GM15510 (cell line): Measurements from ENCODE around the gene GPR84.

Source experiments
- POLR2A ChIP-seq: IDR thresholded peaks from 3 replicates; pipeline ENCODE4 v1.6.1; 2011; ENCODE audit warnings: borderline replicate concordance; ENCODE audit not compliant: insufficient read length; ENCODE audit errors: extremely low read depth

GPR84 gene

DNA sequence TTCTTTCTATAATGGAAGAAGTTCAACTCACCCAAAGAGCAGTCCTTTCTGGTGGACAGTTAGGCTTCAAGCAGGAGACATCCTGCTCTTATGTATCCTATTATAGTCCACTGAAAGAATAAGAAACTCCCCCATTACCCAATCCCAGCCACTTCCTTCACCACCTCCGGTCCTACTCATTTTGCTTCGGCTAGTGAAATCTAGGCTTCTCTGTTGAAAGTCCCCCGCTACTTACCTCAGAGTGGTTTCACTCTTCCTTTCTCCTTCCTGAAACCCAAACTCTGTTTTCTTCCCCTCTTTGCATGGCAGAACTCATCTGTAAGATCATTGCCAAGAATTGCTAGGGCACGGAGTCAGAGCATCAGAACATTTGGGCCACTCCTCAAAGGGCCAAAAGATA is at the start of gene GPR84:
Gene GPR84 (minus strand): TSS at position 74 of the 400 bp plus-strand sequence. CDS start 635 bp downstream, outside the sequence.
- no peak for TF ChIP-seq POLR2A

DNA sequence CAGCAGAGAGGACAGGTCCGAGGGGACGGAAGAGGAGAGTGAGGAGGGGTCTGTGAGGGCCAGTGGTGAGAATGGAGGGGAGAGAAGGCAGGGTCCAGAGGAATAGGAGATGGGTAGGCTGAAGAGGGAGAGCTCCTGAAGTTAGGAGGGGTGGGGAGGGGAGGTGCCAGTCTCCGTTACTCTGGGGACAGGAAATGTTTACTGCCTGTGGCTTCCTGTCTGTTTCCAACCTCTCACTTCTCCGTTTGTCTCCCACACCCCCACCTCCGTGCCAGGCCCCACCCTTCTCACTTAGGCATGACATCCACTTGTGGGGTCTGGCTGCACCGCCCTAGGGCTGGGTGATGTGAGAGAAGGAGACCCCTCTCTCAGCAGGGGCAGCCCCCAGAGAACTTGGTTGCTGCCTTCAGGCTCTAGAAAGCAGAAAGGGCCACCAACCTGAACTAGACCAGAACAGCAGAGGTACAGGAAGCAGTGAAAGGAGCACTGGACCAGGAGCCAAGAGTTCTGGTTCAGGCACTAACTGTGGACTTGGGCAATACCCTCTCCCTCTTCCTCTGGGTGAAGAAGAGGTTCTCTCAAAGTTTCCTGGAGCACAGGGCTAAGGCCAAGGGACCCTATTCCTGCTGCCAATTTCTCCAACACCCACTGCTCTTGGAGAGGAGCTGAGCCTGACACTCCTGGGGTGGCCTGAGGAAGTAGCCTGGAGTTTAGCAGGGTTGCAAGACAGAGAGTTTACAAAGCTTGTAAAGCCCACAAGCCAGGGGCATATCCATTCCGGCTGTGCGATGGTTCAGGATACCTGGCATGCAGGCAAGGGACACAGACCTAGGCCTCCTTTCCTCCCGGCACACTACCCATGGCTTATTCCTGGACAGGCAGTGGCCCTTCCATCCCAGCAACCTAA is 49.3 kb upstream of the GPR84 start:
- TF ChIP-seq POLR2A = no peak

DNA sequence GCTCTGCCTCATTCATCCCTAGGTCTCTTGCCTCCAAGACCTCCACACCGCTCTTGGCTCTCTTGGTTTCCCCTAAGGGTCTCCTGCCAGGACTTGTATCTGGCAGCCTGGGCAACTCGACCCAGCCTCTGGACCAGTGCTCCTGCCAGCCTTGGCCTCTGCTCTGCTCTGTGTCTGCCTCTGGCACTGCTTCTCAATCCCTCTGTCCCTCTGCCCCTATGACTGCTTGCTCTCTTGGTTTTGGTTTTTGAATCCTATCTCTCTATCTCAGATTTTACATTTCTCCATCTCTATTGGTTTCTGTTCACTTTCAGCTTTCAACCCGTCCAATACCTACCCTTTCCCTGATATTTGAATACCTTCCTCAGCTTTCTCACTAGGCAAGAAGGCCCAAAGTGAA is 48.5 kb upstream of the GPR84 start:
- no peak for TF ChIP-seq POLR2A

DNA sequence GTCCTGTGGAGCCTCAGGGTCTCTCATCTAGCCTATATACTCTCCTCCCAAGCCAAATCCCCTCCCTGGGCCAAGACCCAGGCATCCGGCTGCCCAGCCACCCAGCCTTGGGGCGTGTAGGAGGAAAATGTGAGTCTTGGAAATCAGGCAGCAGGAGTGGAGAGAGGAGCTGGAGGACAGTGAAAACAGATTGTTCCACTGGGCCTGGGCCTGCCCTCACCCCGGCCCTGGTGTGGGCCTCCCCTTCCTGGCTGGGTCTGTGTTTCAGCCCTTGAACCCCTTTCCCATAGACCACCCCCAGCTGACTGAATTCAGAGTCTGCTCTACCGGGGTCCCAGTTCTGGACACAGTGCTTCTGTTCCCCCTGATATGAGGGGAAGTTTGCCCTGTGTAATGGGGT is 48.1 kb upstream of the GPR84 start:
- TF ChIP-seq POLR2A = no peak

DNA sequence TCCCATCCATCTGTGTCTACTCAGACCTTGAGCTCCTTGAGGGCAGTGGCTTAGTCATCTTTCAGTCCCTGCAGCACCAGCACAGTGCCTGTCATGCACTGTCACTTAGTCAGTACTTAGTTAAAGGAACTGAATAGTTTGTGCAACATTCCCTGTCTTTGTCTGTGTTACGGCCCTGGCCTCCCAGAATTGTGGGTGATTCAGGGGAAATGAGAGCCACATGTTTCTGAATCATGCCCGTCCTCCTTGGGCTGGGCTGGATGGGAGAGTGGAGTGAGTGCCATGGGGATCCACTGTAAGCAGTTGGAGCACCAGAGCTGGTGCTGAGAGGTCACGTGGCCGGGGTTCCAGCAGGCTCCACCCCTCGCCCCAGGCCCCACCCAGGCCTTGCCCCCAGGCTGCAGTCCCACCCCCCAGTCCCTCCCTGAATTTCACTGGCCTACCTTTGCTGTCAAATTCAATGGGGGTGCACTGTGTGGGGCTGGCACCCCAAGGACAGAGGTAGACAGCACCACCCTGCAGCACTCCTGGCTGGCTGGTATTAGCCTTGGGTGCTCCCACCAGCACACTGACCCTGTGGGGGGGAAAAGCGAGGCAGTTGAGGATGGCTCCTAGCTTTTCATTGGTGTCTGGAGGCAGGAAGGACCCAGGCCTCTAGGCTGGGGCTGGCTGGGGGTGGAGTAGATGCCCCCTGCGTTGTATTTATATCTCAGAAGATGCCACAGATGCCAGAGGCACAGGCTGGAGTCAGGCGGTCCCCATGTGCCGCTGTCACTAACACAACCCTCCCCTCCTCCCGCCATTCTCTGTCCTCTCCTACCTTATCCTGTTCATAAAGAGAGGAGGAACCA is 47.3 kb upstream of the GPR84 start:
- TF ChIP-seq POLR2A = no peak

DNA sequence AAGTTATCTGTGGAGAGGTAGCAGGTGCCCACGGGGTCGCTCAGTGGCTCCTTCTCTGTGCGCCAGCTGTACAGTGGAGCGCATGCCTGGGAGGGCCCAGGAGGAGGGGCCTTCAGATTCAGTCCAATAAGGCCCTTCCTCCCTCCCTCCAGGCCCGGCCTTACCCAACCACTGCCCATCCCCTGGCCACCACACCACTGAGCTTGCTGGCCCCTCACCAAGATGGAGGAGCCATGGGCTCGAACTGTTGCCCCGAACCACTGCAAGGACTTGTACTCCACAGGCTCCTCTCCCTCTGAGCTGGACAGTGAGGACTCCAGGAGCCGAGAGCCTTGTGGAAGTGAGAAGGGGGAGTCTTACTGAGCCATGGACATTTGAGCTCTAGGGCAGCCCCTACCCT is 45.0 kb upstream of the GPR84 start:
- TF ChIP-seq POLR2A = no peak

DNA sequence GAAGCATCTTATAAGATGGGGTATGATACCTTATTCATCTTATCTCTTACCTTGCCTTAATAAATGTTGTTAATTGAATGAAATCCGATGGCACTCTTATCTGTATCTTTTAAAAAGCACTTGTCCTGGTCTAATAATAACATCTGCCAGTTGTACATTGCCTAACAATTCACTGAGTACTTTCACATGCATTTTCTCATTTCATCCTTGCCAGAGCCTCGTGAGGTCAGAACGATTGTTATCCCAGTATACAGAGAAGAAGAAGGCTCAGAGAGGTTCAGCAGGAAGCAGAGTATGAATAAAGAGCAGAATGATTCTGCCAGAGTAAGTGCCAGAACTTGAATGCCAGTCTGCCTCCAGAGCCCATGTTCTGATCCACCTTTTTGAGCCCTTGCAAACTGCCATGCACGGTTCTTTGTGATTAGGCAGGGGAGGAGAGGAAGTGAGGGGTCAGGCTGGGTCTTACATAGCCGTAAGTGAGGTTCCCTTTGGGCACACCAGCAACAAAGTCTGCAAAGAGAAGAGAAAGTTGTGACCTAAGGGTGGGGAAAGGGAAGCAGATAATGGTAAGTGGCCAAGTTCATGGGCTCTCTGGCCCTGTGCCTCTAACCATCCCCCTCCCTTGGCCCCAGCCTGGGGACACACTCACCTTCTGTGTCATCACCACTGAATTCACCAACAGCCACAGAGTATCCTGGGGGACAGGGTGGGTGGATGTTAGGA is 43.1 kb upstream of the GPR84 start:
- TF ChIP-seq POLR2A = no peak

DNA sequence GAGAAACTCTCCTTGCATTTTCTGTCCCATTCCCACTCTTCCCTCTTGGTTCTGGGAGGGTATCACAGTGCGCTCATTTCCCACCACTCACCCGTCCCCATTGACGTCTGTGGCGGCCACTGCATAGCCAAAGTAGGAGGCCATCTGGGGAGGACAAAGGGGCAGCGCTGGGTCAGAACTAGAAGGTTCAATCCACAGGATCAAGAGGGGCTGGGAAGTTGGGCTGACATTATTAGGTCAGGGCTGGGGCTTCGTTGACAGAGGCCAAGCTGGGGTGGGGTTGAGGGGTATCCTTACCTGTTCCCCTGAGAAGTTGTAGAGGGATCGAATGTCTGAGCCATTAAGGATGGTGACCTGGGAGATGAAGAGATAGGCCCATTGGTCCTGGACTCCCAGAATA is 41.3 kb upstream of the GPR84 start:
- no peak for TF ChIP-seq POLR2A

DNA sequence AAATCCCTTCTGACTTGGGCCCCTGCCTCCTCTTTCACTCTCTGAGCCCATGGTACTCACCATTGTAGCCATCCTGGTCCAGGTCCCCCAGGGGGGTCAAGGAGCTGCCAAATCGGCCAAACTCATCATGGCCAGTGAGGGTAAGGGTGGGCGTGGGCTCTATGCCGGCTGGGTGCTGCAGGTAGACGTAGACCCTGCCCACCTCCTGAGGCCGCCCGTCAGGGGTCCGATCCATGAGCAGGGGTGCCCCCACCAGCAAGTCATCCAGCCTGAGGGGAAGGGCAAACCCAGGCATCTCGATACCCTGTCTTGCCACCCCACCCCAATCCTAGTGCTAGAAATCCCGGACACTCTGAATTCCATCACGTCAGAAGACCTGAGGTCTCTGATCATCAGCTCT is 40.8 kb upstream of the GPR84 start:
- TF ChIP-seq POLR2A = no peak

DNA sequence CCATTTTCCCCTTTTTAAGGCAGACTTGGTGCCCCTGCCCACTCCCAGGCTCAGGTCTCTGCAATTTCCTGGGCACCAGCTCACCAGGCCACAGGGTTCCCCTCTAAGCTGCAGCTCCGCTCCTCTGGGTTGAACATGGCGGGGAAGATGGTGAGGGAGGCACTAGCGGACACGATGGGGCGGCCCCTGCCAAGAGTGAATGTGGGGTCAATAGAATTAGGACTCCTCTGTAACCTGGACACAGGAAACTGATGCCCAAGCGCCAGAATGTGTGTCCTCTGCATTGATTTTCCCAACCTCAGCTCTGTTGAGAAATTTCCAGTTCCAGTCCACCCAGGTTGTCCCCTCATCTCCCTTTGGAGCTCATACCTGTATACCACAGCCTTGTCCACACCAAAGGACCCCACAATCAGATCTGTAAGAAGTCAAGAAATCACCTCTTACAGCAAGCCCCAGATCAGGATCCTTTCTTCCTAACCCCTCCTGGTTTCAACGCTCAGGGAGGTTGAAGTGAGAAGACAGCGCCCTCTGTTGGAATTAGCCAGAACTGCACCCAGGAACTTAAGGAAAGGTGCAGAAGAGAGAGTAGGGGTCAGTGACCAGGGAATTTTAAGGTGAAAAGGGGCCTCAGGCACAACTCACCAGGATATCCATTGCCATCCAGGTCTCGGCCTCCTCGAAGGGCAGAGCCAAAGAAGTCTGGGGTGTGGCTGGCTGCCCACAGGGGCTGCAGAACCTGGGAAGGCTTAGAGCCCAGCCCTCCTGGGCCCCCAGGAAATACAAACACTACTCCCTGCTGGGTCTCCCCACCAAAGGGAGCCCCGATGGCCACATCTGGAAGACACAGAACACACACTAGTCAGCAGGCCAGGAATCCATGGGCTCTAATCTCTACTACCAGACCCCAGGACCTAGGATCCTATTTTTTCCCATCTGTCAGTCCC is 40.0 kb upstream of the GPR84 start:
- no peak for TF ChIP-seq POLR2A

DNA sequence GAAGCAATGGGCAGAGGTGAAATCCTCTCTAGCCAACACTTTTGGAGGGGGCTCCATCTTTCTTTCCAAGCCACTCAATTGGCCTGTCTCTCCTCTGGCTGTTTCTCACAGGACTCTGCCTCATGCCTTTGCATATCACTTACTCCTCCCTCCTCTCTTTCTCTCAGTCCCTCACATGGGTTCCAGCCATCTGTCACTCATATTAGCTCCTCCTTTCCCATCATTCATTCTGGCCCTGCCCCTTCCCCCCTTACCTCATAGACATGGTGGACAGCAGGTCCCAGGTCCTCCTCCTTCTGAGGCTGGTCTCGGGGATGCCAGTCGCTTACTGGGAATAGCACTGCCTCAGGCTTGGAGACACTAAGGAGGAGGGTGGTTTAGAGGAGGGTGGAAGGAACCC is 36.8 kb upstream of the GPR84 start:
- no peak for TF ChIP-seq POLR2A

DNA sequence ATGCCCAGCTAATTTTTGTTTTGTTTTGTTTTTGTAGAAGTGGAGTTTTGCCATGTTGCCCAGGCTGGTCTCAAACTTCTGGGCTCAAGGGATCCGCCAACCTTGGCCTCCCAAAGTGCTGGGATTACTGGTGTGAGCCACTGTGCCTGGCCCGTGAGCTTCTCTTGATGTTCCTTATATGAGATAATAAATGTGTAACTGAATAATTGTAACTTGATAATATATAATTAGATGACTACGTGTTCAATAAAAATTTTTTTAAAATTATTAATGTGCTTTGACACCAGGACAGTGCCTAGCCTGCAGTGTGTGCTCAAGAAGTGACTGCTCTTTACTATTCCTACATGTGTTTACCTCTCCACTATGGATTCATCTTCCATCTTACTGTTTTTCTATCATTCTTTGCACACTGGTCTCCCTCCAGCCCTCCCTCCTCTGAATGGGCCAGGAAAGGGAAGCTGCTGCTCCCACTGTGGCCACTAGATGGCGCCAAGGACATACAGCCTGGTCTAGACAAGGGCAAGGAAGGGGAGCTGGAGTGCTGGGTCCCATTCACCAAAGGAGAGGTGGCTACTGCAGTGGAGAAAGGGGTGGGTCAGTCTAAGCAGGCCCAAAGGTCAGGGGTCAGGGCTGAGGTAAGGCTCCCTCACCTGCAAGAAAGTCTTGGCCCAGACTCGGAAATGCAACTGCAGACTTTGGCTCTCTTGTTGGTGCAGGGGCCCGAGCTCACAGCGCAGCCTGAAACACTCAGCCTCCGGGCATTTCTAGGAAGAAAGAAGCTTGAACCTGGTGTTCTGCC is 34.9 kb upstream of the GPR84 start:
- TF ChIP-seq POLR2A = no peak

DNA sequence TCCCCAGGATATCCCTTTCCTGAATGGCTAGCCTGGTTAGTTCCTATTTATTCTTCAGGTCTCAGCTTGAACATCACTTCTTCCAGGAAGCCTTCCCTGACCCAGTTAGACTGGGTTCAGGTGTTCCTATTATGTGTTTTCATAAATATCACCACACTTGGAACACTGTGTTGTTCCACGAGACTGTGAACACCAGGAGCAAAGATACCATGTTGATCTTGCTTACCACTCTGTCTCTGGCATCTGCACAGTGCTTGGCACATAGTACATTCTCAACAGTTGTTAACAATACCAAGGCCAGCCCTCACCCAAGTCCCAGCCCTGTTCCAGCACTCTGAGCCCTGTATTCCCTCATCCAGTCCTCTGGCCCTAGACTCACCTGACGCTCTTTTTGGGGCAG is 33.9 kb upstream of the GPR84 start:
- no peak for TF ChIP-seq POLR2A
